GM12878 (cell line): ENCODE measurements around the gene RRAGA. TPM values are rescaled to one million over a fixed set of nuclear protein-coding genes. Genes with fewer than 3 reads are reported as not detected.

Experiments used
- ATAC-seq: fragments of 200-7000 bp; cut with Tn5 transposase; 3 replicates; pipeline ENCODE4 v1.9.1; 2020; ENCODE audit warnings: mild to moderate bottlenecking, moderate library complexity
- BruUV-seq: library from RNA; stranded (reverse); fragments of 400-500 nt; replicated peaks from 2 replicates; lab custom pipeline; 2021; lab: Mats Ljungman, UMichigan
- CTCF ChIA-PET: fragments of 300-600 bp; sonication (Branson Sonifier 250); formaldehyde crosslinking; extraction: SDS; loops from one replicate; lab custom pipeline; 2021; ENCODE audit warnings: inconsistent platforms; lab: Yijun Ruan, JAX
- POLR2A ChIA-PET: fragments of 350-600 bp; formaldehyde crosslinking; extraction: SDS; loops from one replicate; lab custom pipeline; 2021; ENCODE audit warnings: inconsistent platforms; lab: Charles Lee
- RAD21 ChIA-PET: fragments of 300-600 bp; sonication (Branson Sonifier 250); formaldehyde crosslinking; loops from one replicate; lab custom pipeline; 2023; ENCODE audit warnings: antibody characterized with exemption; ENCODE audit not compliant: unreplicated experiment; lab: Charles Lee
- SMC1A ChIA-PET: fragments of 300-600 bp; sonication (Branson Sonifier 250); formaldehyde crosslinking; loops from one replicate; lab custom pipeline; 2023; ENCODE audit not compliant: unreplicated experiment, uncharacterized antibody; lab: Charles Lee
- DNase-seq: peaks from one replicate; pipeline ENCODE4 v3.0.0-alpha.2; 2011; ENCODE audit warnings: low read depth, low spot score
- FAIRE-seq: peaks from 3 replicates; lab custom pipeline; 2011; peaks lifted over from hg19 to GRCh38; lab: Jason Lieb, UNC
- H2AFZ ChIP-seq: 2 replicates; pipeline ENCODE4 v1.6.0; 2011; ENCODE audit warnings: low read depth, low read length, control low read depth; ENCODE audit not compliant: control insufficient read depth
- H3K27ac ChIP-seq: 2 replicates; pipeline ENCODE4 v1.5.1; 2011; ENCODE audit warnings: control low read depth; ENCODE audit not compliant: control insufficient read depth, insufficient read depth
- H3K27me3 ChIP-seq, 2 experiments: replicated peaks in 1 of 2; 2 replicates each; pipeline versions ENCODE4 v1.6.0 to v1.6.1; 2011; ENCODE audit warnings: low read length in 1 of 2; ENCODE audit not compliant: control insufficient read depth in 2 of 2, insufficient read depth in 2 of 2
- H3K36me3 ChIP-seq, 2 experiments: 2 replicates each; pipeline ENCODE4 v1.5.1; 2011; ENCODE audit warnings: low read length in 1 of 2; ENCODE audit not compliant: control insufficient read depth in 2 of 2, insufficient read depth in 2 of 2
- H3K4me1 ChIP-seq: 2 replicates; pipeline ENCODE4 v1.6.1; 2011; ENCODE audit warnings: mild to moderate bottlenecking, low read length, moderate library complexity, mixed read lengths; ENCODE audit not compliant: control insufficient read depth, insufficient read depth
- H3K4me2 ChIP-seq: 2 replicates; pipeline ENCODE4 v1.6.0; 2011; ENCODE audit warnings: control low read depth; ENCODE audit not compliant: control insufficient read depth, insufficient read depth
- H3K4me3 ChIP-seq: fragments of 200-600 bp; sonication (generic); 2 replicates; pipeline ENCODE4 v1.5.1; 2016
- H3K79me2 ChIP-seq: 2 replicates; pipeline ENCODE4 v1.6.0; 2011; ENCODE audit warnings: low read length; ENCODE audit not compliant: control insufficient read depth, insufficient read depth
- H3K9ac ChIP-seq: 2 replicates; pipeline ENCODE4 v1.8.0; 2011; ENCODE audit warnings: low read length, control low read depth, mixed read lengths; ENCODE audit not compliant: control insufficient read depth, insufficient read depth
- H3K9me3 ChIP-seq: replicated peaks from 3 replicates; pipeline ENCODE4 v1.5.1; 2011; ENCODE audit warnings: mild to moderate bottlenecking, low read length; ENCODE audit not compliant: control insufficient read depth, insufficient read depth
- H4K20me1 ChIP-seq: 2 replicates; pipeline ENCODE4 v1.6.0; 2011; ENCODE audit not compliant: control insufficient read depth, insufficient read depth
- NBN ChIP-seq: fragments of 450-650 bp; IDR thresholded peaks from 2 replicates; pipeline ENCODE4 v1.6.1; 2016
- RAD21 ChIP-seq: IDR thresholded peaks from 2 replicates; pipeline ENCODE4 v1.6.1; 2011; ENCODE audit warnings: mild to moderate bottlenecking, low read depth, low read length, moderate library complexity; ENCODE audit not compliant: insufficient read depth
- SIX5 ChIP-seq: IDR thresholded peaks from 2 replicates; pipeline ENCODE4 v1.6.1; 2011; ENCODE audit warnings: mild to moderate bottlenecking, low read depth, low read length, moderate library complexity; ENCODE audit not compliant: severe bottlenecking
- SMC3 ChIP-seq: IDR thresholded peaks from 2 replicates; pipeline ENCODE4 v1.6.1; 2011; ENCODE audit warnings: low read length, improper control_type of control experiment, borderline replicate concordance
- SRF ChIP-seq, 2 experiments: IDR thresholded peaks; 2 replicates each; pipeline ENCODE4 v1.6.1; 2011; ENCODE audit warnings: low read depth in 2 of 2, low read length in 2 of 2, mild to moderate bottlenecking in 1 of 2, moderate library complexity in 1 of 2
- TAF1 ChIP-seq: IDR thresholded peaks from 2 replicates; pipeline ENCODE4 v1.6.1; 2011; ENCODE audit warnings: mild to moderate bottlenecking, low read depth, low read length, borderline replicate concordance
- TCF7 ChIP-seq: IDR thresholded peaks from 2 replicates; pipeline ENCODE4 v1.6.1; 2014; ENCODE audit warnings: antibody characterized with exemption, borderline replicate concordance
- WGBS: methylation state at CpG from one replicate; pipeline ENCODE4 v1.1.6; 2016; ENCODE audit warnings: low lambda C conversion rate; ENCODE audit not compliant: insufficient replicate concordance, insufficient coverage; ENCODE audit errors: missing lambda C conversion rate; 5-methylcytosine and 5-hydroxymethylcytosine counted together
- in situ Hi-C: fragments of 300-500 bp; cut with MboI; formaldehyde crosslinking; loops from 9 replicates; pipeline ENCODE4 v1.14.3; 2018; ENCODE audit warnings: mixed read lengths
- intact Hi-C: fragments of 100-400 bp; cut with micrococcal nuclease; formaldehyde crosslinking; loops from one replicate; pipeline ENCODE4 v1.14.2; 2022; ENCODE audit not compliant: unreplicated experiment
- polyA plus RNA-seq, 11 experiments: library from polyadenylated mRNA; depleted of rRNA in 4 of 11; unstranded in 6 of 11; stranded (reverse) in 5 of 11; fragments of >200 nt; fragmentation: Nextera tagmentation in 4 of 11; fragmentation: Illumina TruSeq in 1 of 11; extraction: Ambion mirVana in 4 of 11; extraction: Trizol in 1 of 11; gene quantifications; 1 replicate in 1 of 11; 2 replicates in 10 of 11; pipeline versions ENCODE4 v1.2.1 to v1.2.3, GENCODE V29; 2011 to 2016; ENCODE audit warnings: inconsistent platforms in 2 of 11, missing spikeins in 2 of 11, low read depth in 1 of 11
- total RNA-seq, 4 experiments: library from RNA; depleted of rRNA in 3 of 4; stranded (reverse); fragments of >200 nt in 3 of 4; fragmentation: Illumina TruSeq in 1 of 4; extraction: Trizol in 1 of 4; gene quantifications; 2 replicates each; pipeline versions ENCODE4 v1.2.1 to v1.2.3, GENCODE V29; 2013 to 2021
- TF ChIP-seq, protein P1 (sequence below), 3 experiments: IDR thresholded peaks in 2 of 3; conservative IDR thresholded peaks in 1 of 3; 2 replicates each; pipeline ENCODE4 v1.5.1; 2011; ENCODE audit warnings: low read depth in 3 of 3, low read length in 3 of 3, mild to moderate bottlenecking in 3 of 3, control low read depth in 2 of 3, moderate library complexity in 2 of 3, inconsistent platforms in 1 of 3, mixed read lengths in 1 of 3; ENCODE audit not compliant: control insufficient read depth in 2 of 3, insufficient read depth in 1 of 3; ENCODE audit errors: extremely low read depth in 1 of 3
- TF ChIP-seq, protein P2 (sequence below): fragments of 450-650 bp; IDR thresholded peaks from 2 replicates; pipeline ENCODE4 v1.6.1; 2017; ENCODE audit warnings: mild to moderate bottlenecking, moderate library complexity
- TF ChIP-seq, protein P3 (sequence below): IDR thresholded peaks from 2 replicates; pipeline ENCODE4 v1.6.1; 2012; ENCODE audit warnings: improper control_type of control experiment, low read depth, low read length; ENCODE audit not compliant: insufficient replicate concordance

RRAGA gene
- total and polyA plus RNA-seq, 10 of the 15 experiments (the other 5 are each of a cell fraction or from before 2014, with no cell fraction given), result 10.1 to 74.6 (median 37.9) TPM

DNA sequence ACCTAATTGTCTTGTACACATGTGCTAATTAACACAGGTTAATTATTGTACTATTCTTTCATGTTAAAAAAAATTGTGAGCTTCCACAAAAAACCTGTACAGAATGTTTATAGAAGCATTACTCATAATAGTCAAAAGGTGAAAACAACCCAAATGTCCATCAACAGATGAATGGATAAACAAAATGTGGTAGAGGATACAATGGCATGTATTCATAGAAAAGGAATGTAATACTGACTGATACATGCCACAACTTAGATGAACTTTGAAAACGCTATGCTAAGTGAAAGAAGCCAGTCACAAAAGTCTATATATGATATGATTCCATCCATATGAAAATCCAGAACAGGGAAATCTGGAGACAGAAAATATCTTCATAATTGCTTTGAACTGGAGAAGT is 25.6 kb downstream of the RRAGA start (continued):
- no peak for TF ChIP-seq SRF (IDR thresholded peaks at IDR 0.05; ENCODE audit: low read depth in 2 of 2, low read length in 2 of 2)

DNA sequence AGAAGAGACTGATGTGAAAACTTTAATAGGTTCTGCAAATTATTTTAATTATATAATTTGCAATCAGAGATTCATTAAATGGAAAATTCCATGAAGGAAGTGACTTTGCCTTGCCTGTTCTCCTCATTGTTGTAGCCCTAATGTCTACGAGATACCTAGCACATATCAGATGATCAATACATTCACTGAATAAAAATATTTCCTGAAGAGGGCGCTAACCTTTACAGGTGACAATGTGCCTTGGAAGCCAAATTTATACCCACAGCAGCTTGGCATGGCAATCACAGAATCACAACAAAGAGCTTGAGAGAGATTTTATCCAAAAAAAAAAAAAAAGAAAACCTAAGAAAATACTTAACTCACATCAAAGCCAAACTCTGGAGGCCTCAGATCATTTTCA is 36.1 kb downstream of the RRAGA start:
- FAIRE-seq, result no peak
- SMC1A ChIA-PET, result interaction anchor here (0.7 to 4.3 kb wide), 16 partner anchors 9 to 372 kb away, joined by 3 to 61 read pairs (median 4); no protein-coding TSS in a partner anchor
- BruUV-seq, result TSS peak; percentile 26
- POLR2A ChIA-PET, result interaction anchor here (0.6 to 1.7 kb wide), 8 partner anchors 11 to 380 kb away, joined by 3 to 14 read pairs (median 4); partner anchors contain the start of gene RRAGA
- no peak overlapping the region for H3K27ac ChIP-seq
- H3K4me2 ChIP-seq, result no peak overlapping the region
- no peaks in the 10 kb centered on the region for H4K20me1 ChIP-seq
- no peaks in the 10 kb centered on the region for H3K27me3 ChIP-seq
- intact Hi-C loops, result loop anchor here (1.0 to 5.0 kb wide), 2 partner anchors 89 to 372 kb away; no protein-coding TSS in a partner anchor
- in situ Hi-C loops, result loop anchor here (10.0 kb wide), 1 partner anchor 90 kb away; no protein-coding TSS in a partner anchor
- CTCF ChIA-PET, result interaction anchor here (0.5 to 6.6 kb wide), 33 partner anchors 9 to 380 kb away, joined by 3 to 113 read pairs (median 5); partner anchors contain the start of gene RRAGA
- H3K36me3 ChIP-seq, result peaks cover 2 to 24% of the 10 kb centered on the region in 2 experiments
- RAD21 ChIA-PET, result interaction anchor here (0.8 to 6.0 kb wide), 15 partner anchors 9 to 372 kb away, joined by 3 to 71 read pairs (median 5); partner anchors contain the start of gene RRAGA
- TF ChIP-seq SMC3, result peak; percentile 61; the same call in 1 of the 2 replicates
- no peak for TF ChIP-seq TCF7
- no peak for TF ChIP-seq NBN
- TF ChIP-seq, protein P1, sequence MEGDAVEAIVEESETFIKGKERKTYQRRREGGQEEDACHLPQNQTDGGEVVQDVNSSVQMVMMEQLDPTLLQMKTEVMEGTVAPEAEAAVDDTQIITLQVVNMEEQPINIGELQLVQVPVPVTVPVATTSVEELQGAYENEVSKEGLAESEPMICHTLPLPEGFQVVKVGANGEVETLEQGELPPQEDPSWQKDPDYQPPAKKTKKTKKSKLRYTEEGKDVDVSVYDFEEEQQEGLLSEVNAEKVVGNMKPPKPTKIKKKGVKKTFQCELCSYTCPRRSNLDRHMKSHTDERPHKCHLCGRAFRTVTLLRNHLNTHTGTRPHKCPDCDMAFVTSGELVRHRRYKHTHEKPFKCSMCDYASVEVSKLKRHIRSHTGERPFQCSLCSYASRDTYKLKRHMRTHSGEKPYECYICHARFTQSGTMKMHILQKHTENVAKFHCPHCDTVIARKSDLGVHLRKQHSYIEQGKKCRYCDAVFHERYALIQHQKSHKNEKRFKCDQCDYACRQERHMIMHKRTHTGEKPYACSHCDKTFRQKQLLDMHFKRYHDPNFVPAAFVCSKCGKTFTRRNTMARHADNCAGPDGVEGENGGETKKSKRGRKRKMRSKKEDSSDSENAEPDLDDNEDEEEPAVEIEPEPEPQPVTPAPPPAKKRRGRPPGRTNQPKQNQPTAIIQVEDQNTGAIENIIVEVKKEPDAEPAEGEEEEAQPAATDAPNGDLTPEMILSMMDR (IDR thresholded peaks at IDR 0.05 in 2 of 3, conservative IDR thresholded peaks at IDR 0.05 in 1 of 3; ENCODE audit: control insufficient read depth in 2 of 3, extremely low read depth in 1 of 3, insufficient read depth in 1 of 3, low read depth in 3 of 3, low read length in 3 of 3), result peak; percentile 33 to 47 (median 35); a peak in 3 of 6 replicates
- peak; percentile 47 for TF ChIP-seq RAD21
- TF ChIP-seq, protein P2, sequence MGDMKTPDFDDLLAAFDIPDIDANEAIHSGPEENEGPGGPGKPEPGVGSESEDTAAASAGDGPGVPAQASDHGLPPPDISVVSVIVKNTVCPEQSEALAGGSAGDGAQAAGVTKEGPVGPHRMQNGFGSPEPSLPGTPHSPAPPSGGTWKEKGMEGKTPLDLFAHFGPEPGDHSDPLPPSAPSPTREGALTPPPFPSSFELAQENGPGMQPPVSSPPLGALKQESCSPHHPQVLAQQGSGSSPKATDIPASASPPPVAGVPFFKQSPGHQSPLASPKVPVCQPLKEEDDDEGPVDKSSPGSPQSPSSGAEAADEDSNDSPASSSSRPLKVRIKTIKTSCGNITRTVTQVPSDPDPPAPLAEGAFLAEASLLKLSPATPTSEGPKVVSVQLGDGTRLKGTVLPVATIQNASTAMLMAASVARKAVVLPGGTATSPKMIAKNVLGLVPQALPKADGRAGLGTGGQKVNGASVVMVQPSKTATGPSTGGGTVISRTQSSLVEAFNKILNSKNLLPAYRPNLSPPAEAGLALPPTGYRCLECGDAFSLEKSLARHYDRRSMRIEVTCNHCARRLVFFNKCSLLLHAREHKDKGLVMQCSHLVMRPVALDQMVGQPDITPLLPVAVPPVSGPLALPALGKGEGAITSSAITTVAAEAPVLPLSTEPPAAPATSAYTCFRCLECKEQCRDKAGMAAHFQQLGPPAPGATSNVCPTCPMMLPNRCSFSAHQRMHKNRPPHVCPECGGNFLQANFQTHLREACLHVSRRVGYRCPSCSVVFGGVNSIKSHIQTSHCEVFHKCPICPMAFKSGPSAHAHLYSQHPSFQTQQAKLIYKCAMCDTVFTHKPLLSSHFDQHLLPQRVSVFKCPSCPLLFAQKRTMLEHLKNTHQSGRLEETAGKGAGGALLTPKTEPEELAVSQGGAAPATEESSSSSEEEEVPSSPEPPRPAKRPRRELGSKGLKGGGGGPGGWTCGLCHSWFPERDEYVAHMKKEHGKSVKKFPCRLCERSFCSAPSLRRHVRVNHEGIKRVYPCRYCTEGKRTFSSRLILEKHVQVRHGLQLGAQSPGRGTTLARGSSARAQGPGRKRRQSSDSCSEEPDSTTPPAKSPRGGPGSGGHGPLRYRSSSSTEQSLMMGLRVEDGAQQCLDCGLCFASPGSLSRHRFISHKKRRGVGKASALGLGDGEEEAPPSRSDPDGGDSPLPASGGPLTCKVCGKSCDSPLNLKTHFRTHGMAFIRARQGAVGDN, result no peak
- TF ChIP-seq, protein P3, sequence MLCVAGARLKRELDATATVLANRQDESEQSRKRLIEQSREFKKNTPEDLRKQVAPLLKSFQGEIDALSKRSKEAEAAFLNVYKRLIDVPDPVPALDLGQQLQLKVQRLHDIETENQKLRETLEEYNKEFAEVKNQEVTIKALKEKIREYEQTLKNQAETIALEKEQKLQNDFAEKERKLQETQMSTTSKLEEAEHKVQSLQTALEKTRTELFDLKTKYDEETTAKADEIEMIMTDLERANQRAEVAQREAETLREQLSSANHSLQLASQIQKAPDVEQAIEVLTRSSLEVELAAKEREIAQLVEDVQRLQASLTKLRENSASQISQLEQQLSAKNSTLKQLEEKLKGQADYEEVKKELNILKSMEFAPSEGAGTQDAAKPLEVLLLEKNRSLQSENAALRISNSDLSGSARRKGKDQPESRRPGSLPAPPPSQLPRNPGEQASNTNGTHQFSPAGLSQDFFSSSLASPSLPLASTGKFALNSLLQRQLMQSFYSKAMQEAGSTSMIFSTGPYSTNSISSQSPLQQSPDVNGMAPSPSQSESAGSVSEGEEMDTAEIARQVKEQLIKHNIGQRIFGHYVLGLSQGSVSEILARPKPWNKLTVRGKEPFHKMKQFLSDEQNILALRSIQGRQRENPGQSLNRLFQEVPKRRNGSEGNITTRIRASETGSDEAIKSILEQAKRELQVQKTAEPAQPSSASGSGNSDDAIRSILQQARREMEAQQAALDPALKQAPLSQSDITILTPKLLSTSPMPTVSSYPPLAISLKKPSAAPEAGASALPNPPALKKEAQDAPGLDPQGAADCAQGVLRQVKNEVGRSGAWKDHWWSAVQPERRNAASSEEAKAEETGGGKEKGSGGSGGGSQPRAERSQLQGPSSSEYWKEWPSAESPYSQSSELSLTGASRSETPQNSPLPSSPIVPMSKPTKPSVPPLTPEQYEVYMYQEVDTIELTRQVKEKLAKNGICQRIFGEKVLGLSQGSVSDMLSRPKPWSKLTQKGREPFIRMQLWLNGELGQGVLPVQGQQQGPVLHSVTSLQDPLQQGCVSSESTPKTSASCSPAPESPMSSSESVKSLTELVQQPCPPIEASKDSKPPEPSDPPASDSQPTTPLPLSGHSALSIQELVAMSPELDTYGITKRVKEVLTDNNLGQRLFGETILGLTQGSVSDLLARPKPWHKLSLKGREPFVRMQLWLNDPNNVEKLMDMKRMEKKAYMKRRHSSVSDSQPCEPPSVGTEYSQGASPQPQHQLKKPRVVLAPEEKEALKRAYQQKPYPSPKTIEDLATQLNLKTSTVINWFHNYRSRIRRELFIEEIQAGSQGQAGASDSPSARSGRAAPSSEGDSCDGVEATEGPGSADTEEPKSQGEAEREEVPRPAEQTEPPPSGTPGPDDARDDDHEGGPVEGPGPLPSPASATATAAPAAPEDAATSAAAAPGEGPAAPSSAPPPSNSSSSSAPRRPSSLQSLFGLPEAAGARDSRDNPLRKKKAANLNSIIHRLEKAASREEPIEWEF, result peak; percentile 70
- TF ChIP-seq TAF1, result no peak
- TF ChIP-seq SIX5, result no peak
- no peaks in the 10 kb centered on the region for H3K4me1 ChIP-seq
- no peak overlapping the region for H2AFZ ChIP-seq
- no peak overlapping the region for H3K4me3 ChIP-seq
- no peak overlapping the region for H3K9ac ChIP-seq
- no peaks in the 10 kb centered on the region for H3K79me2 ChIP-seq
- peak; percentile 88 for ATAC-seq
- 48% methylated on average over 2 of the region's 2 CpGs for WGBS
- DNase-seq, result no peak
- H3K9me3 ChIP-seq, result no peaks in the 10 kb centered on the region
